Heart left ventricle (tissue), 16 donors: ENCODE data around the gene GRAMD1B. TPM values are rescaled to one million over a fixed set of nuclear protein-coding genes. Genes with fewer than 3 reads are reported as not detected.

ENCODE experiments used
- ATAC-seq, 4 donors: fragments of 200-7000 bp; cut with Tn5 transposase; one replicate each; pipeline ENCODE4 v1.9.1; 2020 to 2022; ENCODE audit warnings: moderate library complexity in 4 of 4, mild to moderate bottlenecking in 3 of 4, moderate number of reproducible peaks in 1 of 4
- DNase-seq, 5 donors: peaks; one replicate each; pipeline ENCODE4 v3.0.0-alpha.2; 2020
- H3K27ac ChIP-seq, 12 donors: fragments of 200-600 bp; sonication (generic) in 4 of 12; one replicate each; pipeline versions ENCODE4 v1.5.0 to v1.8.0; 2016 to 2022; ENCODE audit warnings: mild to moderate bottlenecking in 2 of 12
- H3K27me3 ChIP-seq, 9 donors: fragments of 200-600 bp; sonication (generic) in 2 of 9; one replicate each; pipeline versions ENCODE4 v1.5.1 to v1.8.0; 2016 to 2022; ENCODE audit warnings: mild to moderate bottlenecking in 3 of 9
- H3K36me3 ChIP-seq, 9 donors: fragments of 200-600 bp; sonication (generic) in 2 of 9; one replicate each; pipeline versions ENCODE4 v1.5.0 to v1.8.0; 2018 to 2022; ENCODE audit warnings: mild to moderate bottlenecking in 2 of 9
- H3K4me1 ChIP-seq, 12 donors: fragments of 200-600 bp; sonication (generic) in 4 of 12; one replicate each; pipeline versions ENCODE4 v1.5.0 to v1.8.0; 2016 to 2022; ENCODE audit warnings: mild to moderate bottlenecking in 3 of 12
- H3K4me3 ChIP-seq, 12 donors: fragments of 200-600 bp; sonication (generic) in 4 of 12; one replicate each; pipeline versions ENCODE4 v1.5.0 to v1.8.0; 2017 to 2022; ENCODE audit warnings: mild to moderate bottlenecking in 9 of 12, moderate library complexity in 4 of 12
- H3K9me3 ChIP-seq, 12 donors: fragments of 200-600 bp; sonication (generic) in 4 of 12; one replicate each; pipeline versions ENCODE4 v1.5.0 to v1.8.0; 2016 to 2022; ENCODE audit warnings: mild to moderate bottlenecking in 1 of 12
- POLR2A ChIP-seq, 2 donors: fragments of 450-650 bp; IDR thresholded peaks; one replicate each; pipeline ENCODE4 v1.6.1; 2017; ENCODE audit warnings: antibody characterized with exemption in 2 of 2, mild to moderate bottlenecking in 2 of 2, moderate library complexity in 2 of 2
- WGBS, 4 donors: extraction: QIAGEN DNeasy Blood & Tissue Kit in 2 of 4; methylation state at CpG; one replicate each; pipeline versions ENCODE4 v1.1.5 to v1.1.7; 2013 to 2018; 5-methylcytosine and 5-hydroxymethylcytosine counted together
- intact Hi-C, 10 donors: fragments of 100-400 bp; cut with DNase I; formaldehyde crosslinking; loops; one replicate each; pipeline versions ENCODE4 v1.11.1 to v1.14.2; 2022
- polyA plus RNA-seq, 2 donors: library from polyadenylated mRNA; stranded (reverse); fragments of 200-250 nt; gene quantifications; one replicate each; pipeline ENCODE4 v1.2.3, GENCODE V29; 2013
- total RNA-seq, 9 donors: library from RNA; depleted of rRNA in 2 of 9; stranded (reverse); fragments of >200 nt in 2 of 9; fragmentation: NEBNext Ultra II Directional in 3 of 9; extraction: Animal tissue kit (Norgen Biotek cat#: 25700) in 3 of 9; gene quantifications; one replicate each; pipeline versions ENCODE4 v1.1.0 to v1.2.4, GENCODE V29; 2016 to 2023
- TF ChIP-seq, protein P1 (sequence below), 12 donors: fragments of 200-600 bp; sonication (generic) in 4 of 12; IDR thresholded peaks; one replicate each; pipeline versions ENCODE4 v1.5.0 to v1.8.0; 2018 to 2022; ENCODE audit warnings: antibody characterized with exemption in 12 of 12, mild to moderate bottlenecking in 5 of 12
- donor health status: ischemic (EF 13 %, LVEDD 7.1; RV severe dilation, severe dysfunction).
- donor health status: healthy with polysubstance abuse.
- donor health status: DM: no; HTN: yes; CAD: no.
- donor health status: DM: no; HTN: no; CAD: no.
- donor health status: ischemic (EF 25% LVEDD 6.9; RV normal size, moderate dysfunction).
- donor health status: ischemic (EF 25% LVEDD 5.7; RV mildly dilated, moderate dysfunction).
- donor health status: healthy.
- donor health status: DM: yes; HTN: yes; CAD: no.
- donor health status: ischemic (EF 35%, LVEDD 5.7; RV mildly dilated, moderate dysfunction).
- donor health status: nonischemic (EF 11% LVEDD 7.7; RV severe dilation, severe dysfunction).
- donor health status: DM: yes; HTN: yes; CAD: no.
- donor health status: PGD.
- donor health status: ischemic (EF 29% LVEDD 5.4; RV normal size, mild dysfunction).
- donor health status: nonischemic (EF 23%, LVEDD 6.1; RV moderate dilation, normal function).

Gene GRAMD1B
- total and polyA plus RNA-seq, 11 donors, result 8.6 to 42.5 (median 23.0) TPM

DNA sequence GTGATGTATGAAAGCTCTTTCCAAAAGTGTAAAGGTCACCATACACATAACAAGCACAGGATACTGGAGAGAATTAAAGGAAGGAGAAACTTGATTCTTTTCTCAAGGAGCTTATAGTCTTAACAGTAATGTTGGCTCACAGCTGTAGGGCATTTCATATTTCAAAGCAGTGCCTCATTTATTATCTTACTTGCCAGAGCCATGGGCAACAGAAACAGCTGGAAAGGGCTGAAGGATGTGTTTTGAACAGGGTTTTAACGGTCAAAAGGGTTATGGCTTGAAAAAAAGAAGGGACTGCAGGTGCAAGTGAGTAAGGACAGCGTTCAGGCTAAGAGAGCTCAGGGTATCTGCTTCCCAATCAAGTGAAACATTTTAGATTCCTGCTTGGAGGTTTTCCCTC, 2.7 kb upstream of the GRAMD1B start:
- no peak for TF ChIP-seq POLR2A (IDR thresholded peaks at IDR 0.05)
- TF ChIP-seq, protein P1, sequence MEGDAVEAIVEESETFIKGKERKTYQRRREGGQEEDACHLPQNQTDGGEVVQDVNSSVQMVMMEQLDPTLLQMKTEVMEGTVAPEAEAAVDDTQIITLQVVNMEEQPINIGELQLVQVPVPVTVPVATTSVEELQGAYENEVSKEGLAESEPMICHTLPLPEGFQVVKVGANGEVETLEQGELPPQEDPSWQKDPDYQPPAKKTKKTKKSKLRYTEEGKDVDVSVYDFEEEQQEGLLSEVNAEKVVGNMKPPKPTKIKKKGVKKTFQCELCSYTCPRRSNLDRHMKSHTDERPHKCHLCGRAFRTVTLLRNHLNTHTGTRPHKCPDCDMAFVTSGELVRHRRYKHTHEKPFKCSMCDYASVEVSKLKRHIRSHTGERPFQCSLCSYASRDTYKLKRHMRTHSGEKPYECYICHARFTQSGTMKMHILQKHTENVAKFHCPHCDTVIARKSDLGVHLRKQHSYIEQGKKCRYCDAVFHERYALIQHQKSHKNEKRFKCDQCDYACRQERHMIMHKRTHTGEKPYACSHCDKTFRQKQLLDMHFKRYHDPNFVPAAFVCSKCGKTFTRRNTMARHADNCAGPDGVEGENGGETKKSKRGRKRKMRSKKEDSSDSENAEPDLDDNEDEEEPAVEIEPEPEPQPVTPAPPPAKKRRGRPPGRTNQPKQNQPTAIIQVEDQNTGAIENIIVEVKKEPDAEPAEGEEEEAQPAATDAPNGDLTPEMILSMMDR (IDR thresholded peaks at IDR 0.05), result no peak
- Histone ChIP-seq H3K36me3 (no peaks in the 10 kb centered on the region), H3K27ac (no peak overlapping the region), H3K4me3 (no peak overlapping the region), H3K9me3 (no peaks in the 10 kb centered on the region), H3K27me3 (peaks cover 0 to 16% (median 3%) of the 10 kb centered on the region in 9 donors), H3K4me1 (peaks cover 0 to 36% (median 9%) of the 10 kb centered on the region in 12 donors)
- no peak for ATAC-seq
- WGBS, 4 donors, result 59 to 83% (median 72%) methylated on average over 2 of the region's 2 CpGs
- DNase-seq, result no peak
- intact Hi-C loops, result loop anchor here in 1 of 10 donors (5.0 kb wide), 1 partner anchor 35 kb away; no protein-coding TSS in a partner anchor

- H3K36me3 ChIP-seq, result no peaks in the 10 kb centered on the region
- no peak for DNase-seq
- peaks cover 0 to 16% (median 3%) of the 10 kb centered on the region in 9 donors for H3K27me3 ChIP-seq
- intact Hi-C loops, result loop anchor here in 1 of 10 donors (5.0 kb wide), 1 partner anchor 34 kb away; no protein-coding TSS in a partner anchor
- WGBS, 4 donors, result 43 to 52% (median 49%) methylated on average over 6 of the region's 6 CpGs
- no peak overlapping the region for H3K4me3 ChIP-seq
- no peak for ATAC-seq
- H3K4me1 ChIP-seq, result peaks cover 0 to 36% (median 9%) of the 10 kb centered on the region in 12 donors
- no peaks in the 10 kb centered on the region for H3K9me3 ChIP-seq
- TF ChIP-seq, protein P1 (IDR thresholded peaks at IDR 0.05), result no peak
- TF ChIP-seq POLR2A (IDR thresholded peaks at IDR 0.05), result no peak
- H3K27ac ChIP-seq, result no peak overlapping the region
Observed at GRCh38 chr11:123428116-123428715, 1.9 kb upstream of the GRAMD1B start.

DNA sequence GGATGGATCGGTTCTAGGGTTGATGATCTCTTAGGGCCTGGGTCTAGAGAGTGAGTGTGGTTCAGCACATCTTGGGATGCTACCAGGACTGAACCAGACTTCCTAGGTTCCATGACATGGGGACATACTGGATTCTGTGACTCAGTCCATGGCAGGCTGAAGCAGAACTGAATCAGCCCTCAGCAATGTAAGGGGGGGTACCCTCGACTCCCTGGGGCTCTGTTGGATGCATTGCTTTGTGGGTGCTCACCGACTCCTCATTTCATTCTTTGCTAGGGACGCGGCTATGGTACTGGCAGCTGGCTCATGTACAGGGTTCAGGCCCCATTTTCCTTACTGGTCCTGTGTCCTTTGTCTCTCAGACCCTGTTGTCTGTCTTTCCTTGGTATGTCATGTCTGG, 733 bp upstream of the GRAMD1B start:
- WGBS, 4 donors, result 86 to 92% (median 88%) methylated on average over 4 to 5 of the region's 5 CpGs
- DNase-seq (no peak), ATAC-seq (no peak)
- TF ChIP-seq POLR2A (IDR thresholded peaks at IDR 0.05), result no peak
- TF ChIP-seq, protein P1 (IDR thresholded peaks at IDR 0.05), result no peak
- peaks cover 0 to 16% (median 3%) of the 10 kb centered on the region in 9 donors for H3K27me3 ChIP-seq
- peaks cover 0 to 36% (median 9%) of the 10 kb centered on the region in 12 donors for H3K4me1 ChIP-seq
- H3K36me3 ChIP-seq, result no peaks in the 10 kb centered on the region
- H3K4me3 ChIP-seq, result no peak overlapping the region
- intact Hi-C loops, result loop anchor here in 1 of 10 donors (5.0 kb wide), 1 partner anchor 33 kb away; no protein-coding TSS in a partner anchor
- no peaks in the 10 kb centered on the region for H3K9me3 ChIP-seq
- H3K27ac ChIP-seq, result peak overlapping the region in 1 of 12 donors; percentile 87

DNA sequence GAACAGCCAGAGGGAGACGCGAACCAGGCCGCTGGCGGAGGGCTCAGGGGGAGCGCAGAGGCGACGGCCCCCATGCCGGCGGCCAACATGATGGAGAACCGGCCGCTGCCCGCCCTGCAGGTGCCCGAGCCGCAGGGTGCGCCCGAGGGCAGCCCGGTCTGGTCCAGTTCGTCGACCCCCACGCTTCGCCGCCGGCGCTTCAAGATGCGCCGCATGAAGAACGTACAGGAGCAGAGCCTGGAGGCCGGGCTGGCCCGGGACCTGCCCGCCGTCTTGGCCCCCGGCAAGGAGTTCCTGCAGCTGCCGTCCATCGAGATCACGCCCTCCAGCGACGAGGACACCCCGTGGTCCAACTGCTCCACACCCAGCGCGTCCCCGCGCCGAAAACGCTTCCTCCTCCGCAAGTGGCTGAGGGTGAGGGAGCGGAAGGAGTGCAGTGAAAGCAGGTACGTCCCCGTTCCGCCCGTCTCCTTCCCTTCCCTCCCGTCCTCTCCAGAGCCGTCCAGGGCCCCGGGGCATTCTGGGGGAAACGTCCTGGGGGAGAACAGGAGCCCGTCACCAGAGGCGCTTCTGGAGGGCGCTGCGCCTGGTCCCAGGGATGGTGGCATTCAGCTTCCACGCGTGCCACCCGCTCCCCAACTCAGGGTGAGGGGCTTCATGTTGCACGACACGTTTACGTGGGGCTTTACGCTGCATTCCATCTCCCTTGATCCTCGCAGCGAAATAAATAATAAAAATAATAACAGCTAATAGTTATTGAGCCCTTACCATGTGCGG, 840 bp downstream of the GRAMD1B start:
- H3K27ac ChIP-seq, result peak overlapping the region in 11 of 12 donors; percentile 22 to 88 (median 73)
- 6 to 24% (median 8%) methylated on average over 42 to 68 of the region's 68 CpGs for WGBS, 4 donors
- H3K36me3 ChIP-seq, result no peaks in the 10 kb centered on the region
- TF ChIP-seq, protein P1 (IDR thresholded peaks at IDR 0.05), result peak in 1 of 12 donors; percentile 15
- TF ChIP-seq POLR2A (IDR thresholded peaks at IDR 0.05), result no peak
- intact Hi-C loops, result loop anchor here in 1 of 10 donors (5.0 kb wide), 1 partner anchor 41 kb away; no protein-coding TSS in a partner anchor
- H3K9me3 ChIP-seq, result no peaks in the 10 kb centered on the region
- DNase-seq (peak; percentile 62 to 89 (median 74)), ATAC-seq (peak; percentile 28 to 68 (median 59))
- peaks cover 0 to 42% (median 9%) of the 10 kb centered on the region in 12 donors for H3K4me1 ChIP-seq
- peak overlapping the region; percentile 25 to 78 (median 64) for H3K4me3 ChIP-seq
- H3K27me3 ChIP-seq, result peaks cover 0 to 8% (median 3%) of the 10 kb centered on the region in 9 donors
